ENCODE data around the gene KRTAP3-3. TPM values are rescaled to one million over a fixed set of nuclear protein-coding genes. Genes with fewer than 3 reads are reported as not detected.
"Not testable (repeated sequence)": the region's sequence is repeated elsewhere in the genome, so short reads cannot be mapped to it uniquely, and the experiment has no call there.

KRTAP3-3 gene
- total and polyA plus RNA-seq, 2 donors = 0.87 TPM; not detected in 1

DNA sequence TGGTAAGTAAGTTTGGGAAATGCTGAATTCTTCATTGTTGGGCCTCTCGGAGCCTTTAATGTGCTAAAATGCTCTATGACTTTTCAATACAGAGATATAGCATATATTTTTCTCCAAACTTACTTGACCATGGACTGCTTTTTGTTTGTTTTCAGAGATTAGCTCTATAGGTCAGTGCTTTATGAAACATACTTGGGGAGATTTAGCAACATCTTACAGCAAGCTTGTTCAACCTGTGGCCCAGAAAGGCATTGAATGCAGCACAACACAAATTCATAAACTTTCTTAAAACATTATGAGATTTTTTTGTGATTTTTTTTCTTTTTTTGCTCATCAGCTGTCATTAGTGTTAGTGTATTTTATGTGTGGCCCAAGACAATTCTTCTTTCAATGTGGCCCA lies 16.0 kb upstream of the KRTAP3-3 start:
- 100% methylated on average over 1 of the region's 1 CpG for WGBS
- no peak for DNase-seq (ENCODE audit: low read depth in 6 of 9, low spot score in 9 of 9)
- Histone ChIP-seq H3K9me3 (ENCODE audit: control insufficient read depth in 2 of 2, insufficient read depth in 1 of 2, low read length in 1 of 2) (no peaks in the 10 kb centered on the region), H3K4me1 (ENCODE audit: control insufficient read depth in 2 of 2, insufficient read depth in 2 of 2, low read length in 2 of 2) (no peaks in the 10 kb centered on the region), H3K27ac (ENCODE audit: low read depth in 1 of 2, low read length in 1 of 2) (no peak overlapping the region), H3K36me3 (ENCODE audit: control insufficient read depth in 2 of 2, insufficient read depth in 2 of 2, low read length in 1 of 2) (no peaks in the 10 kb centered on the region), H3K27me3 (ENCODE audit: control insufficient read depth in 2 of 2, insufficient read depth in 1 of 2, low read length in 1 of 2) (peaks cover 0 to 2% of the 10 kb centered on the region in 2 donors), H3K4me3 (ENCODE audit: low read length in 2 of 2) (no peak overlapping the region)

DNA sequence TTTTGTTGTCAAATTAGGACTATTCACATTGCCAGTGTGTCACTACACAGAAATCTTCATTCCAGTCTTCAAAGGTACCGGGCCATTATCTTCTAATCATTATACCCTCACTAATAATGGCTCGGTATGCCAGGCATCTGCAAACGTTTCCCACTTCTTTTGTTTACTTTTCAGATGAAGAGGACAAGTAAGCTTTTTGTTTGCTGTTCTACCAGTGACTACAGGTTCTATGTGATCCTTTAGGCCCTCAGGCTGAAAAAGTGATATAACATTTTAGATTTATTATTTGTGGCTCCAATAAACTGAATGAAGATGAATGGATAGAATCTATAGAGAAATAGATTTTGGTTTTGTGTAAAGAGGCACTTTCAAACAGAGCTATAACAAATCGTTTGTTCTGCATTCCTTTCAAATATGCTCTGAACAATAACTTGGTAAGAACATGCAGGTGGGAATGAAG lies 15.4 kb upstream of the KRTAP3-3 start:
- Histone ChIP-seq H3K4me1 (ENCODE audit: control insufficient read depth in 2 of 2, insufficient read depth in 2 of 2, low read length in 2 of 2) (no peaks in the 10 kb centered on the region), H3K4me3 (ENCODE audit: low read length in 2 of 2) (no peak overlapping the region), H3K27me3 (ENCODE audit: control insufficient read depth in 2 of 2, insufficient read depth in 1 of 2, low read length in 1 of 2) (peaks cover 0 to 5% of the 10 kb centered on the region in 2 donors), H3K36me3 (ENCODE audit: control insufficient read depth in 2 of 2, insufficient read depth in 2 of 2, low read length in 1 of 2) (no peaks in the 10 kb centered on the region), H3K27ac (ENCODE audit: low read depth in 1 of 2, low read length in 1 of 2) (no peak overlapping the region), H3K9me3 (ENCODE audit: control insufficient read depth in 2 of 2, insufficient read depth in 1 of 2, low read length in 1 of 2) (no peaks in the 10 kb centered on the region)
- DNase-seq (ENCODE audit: low read depth in 6 of 9, low spot score in 9 of 9) = no peak
- WGBS = 90% methylated on average over 4 of the region's 4 CpGs

DNA sequence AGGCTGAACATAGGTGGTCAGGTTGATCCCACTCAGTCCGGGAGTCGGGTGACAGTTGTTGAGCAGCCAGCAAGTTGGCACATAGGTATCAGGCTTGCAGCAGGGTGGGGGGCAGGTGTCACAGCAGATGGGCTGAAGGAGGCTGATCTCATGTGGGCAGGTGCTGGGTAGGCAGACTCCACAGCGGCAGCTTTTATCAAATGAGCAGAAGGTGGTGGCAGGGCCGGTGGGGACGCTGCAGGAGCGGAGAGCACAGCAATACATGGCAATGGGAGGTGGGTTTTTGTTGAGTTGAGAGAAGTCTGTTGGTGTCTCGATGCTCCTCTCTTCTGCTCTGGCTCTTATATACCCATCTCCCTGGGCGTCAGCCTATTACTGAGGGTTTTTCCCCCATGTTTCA lies 14.8 kb upstream of the KRTAP3-3 start, which contains the start of gene KRTAP3-1:
Gene KRTAP3-1 (minus strand): TSS at position 318 of the 400 bp plus-strand sequence. CDS start 54 bp downstream, at position 264.
- H3K36me3 ChIP-seq (ENCODE audit: control insufficient read depth in 2 of 2, insufficient read depth in 2 of 2, low read length in 1 of 2) = no peaks in the 10 kb centered on the region
- peaks cover 0 to 5% of the 10 kb centered on the region in 2 donors for H3K27me3 ChIP-seq (ENCODE audit: control insufficient read depth in 2 of 2, insufficient read depth in 1 of 2, low read length in 1 of 2)
- H3K27ac ChIP-seq (ENCODE audit: low read depth in 1 of 2, low read length in 1 of 2) = no peak within 1 kb of the TSS
- DNase-seq (ENCODE audit: low read depth in 6 of 9, low spot score in 9 of 9) = no peak
- no peaks in the 10 kb centered on the region for H3K9me3 ChIP-seq (ENCODE audit: control insufficient read depth in 2 of 2, insufficient read depth in 1 of 2, low read length in 1 of 2)
- no peak within 1 kb of the TSS for H3K4me3 ChIP-seq (ENCODE audit: low read length in 2 of 2)
- H3K4me1 ChIP-seq (ENCODE audit: control insufficient read depth in 2 of 2, insufficient read depth in 2 of 2, low read length in 2 of 2) = no peaks in the 10 kb centered on the region
- 98% methylated on average over 8 of the region's 8 CpGs for WGBS

DNA sequence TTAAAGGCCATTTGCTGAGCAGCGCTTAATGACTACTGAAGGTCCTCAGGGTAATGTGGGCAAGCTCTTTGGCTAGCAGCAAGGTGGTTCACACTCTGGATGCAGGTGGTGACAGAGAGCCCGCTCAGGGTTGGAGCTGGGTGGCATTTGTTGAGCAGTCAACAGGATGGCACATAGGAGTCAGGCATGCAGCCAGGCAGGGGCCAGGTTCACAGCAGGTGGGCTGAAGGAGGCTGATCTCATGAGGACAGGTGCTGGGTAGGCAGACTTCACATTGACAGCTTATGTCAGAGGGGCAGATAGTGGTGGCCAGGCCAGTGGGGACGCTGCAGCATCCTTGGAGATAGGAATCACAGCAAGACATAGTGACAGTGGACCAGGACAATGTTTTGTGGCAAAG lies 10.4 kb upstream of the KRTAP3-3 start:
- Histone ChIP-seq H3K4me1 (ENCODE audit: control insufficient read depth in 2 of 2, insufficient read depth in 2 of 2, low read length in 2 of 2) (no peaks in the 10 kb centered on the region), H3K4me3 (ENCODE audit: low read length in 2 of 2) (no peak overlapping the region), H3K36me3 (ENCODE audit: control insufficient read depth in 2 of 2, insufficient read depth in 2 of 2, low read length in 1 of 2) (no peaks in the 10 kb centered on the region), H3K9me3 (ENCODE audit: control insufficient read depth in 2 of 2, insufficient read depth in 1 of 2, low read length in 1 of 2) (no peaks in the 10 kb centered on the region), H3K27ac (ENCODE audit: low read depth in 1 of 2, low read length in 1 of 2) (no peak overlapping the region), H3K27me3 (ENCODE audit: control insufficient read depth in 2 of 2, insufficient read depth in 1 of 2, low read length in 1 of 2) (peaks cover 0 to 5% of the 10 kb centered on the region in 2 donors)
- DNase-seq (ENCODE audit: low read depth in 6 of 9, low spot score in 9 of 9) = no peak
- WGBS = 98% methylated on average over 3 of the region's 3 CpGs

DNA sequence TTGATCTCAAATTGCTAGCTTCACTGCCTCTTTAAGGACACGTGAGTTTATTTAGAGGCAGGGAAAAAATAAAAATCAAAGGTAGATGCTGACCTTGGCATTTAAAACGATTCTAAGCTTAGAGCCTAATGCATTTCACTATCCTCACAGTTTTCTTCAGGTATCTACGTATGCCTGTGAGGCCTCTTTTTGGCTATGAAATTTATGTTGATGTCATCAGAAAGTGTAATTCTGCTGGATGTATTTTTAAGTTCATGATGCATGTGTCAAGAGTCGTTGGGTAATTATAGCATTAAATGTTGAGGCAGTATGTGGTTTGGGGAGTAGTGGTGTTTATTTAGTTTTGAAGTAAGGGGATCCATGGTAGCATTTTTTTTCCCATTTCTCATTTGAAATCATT lies 10.0 kb upstream of the KRTAP3-3 start:
- H3K9me3 ChIP-seq (ENCODE audit: control insufficient read depth in 2 of 2, insufficient read depth in 1 of 2, low read length in 1 of 2) = no peaks in the 10 kb centered on the region
- no peaks in the 10 kb centered on the region for H3K4me1 ChIP-seq (ENCODE audit: control insufficient read depth in 2 of 2, insufficient read depth in 2 of 2, low read length in 2 of 2)
- peaks cover 0 to 5% of the 10 kb centered on the region in 2 donors for H3K27me3 ChIP-seq (ENCODE audit: control insufficient read depth in 2 of 2, insufficient read depth in 1 of 2, low read length in 1 of 2)
- H3K36me3 ChIP-seq (ENCODE audit: control insufficient read depth in 2 of 2, insufficient read depth in 2 of 2, low read length in 1 of 2) = no peaks in the 10 kb centered on the region
- no peak overlapping the region for H3K27ac ChIP-seq (ENCODE audit: low read depth in 1 of 2, low read length in 1 of 2)
- no peak overlapping the region for H3K4me3 ChIP-seq (ENCODE audit: low read length in 2 of 2)
- 89% methylated on average over 4 of the region's 4 CpGs for WGBS
- DNase-seq (ENCODE audit: low read depth in 6 of 9, low spot score in 9 of 9) = no peak

DNA sequence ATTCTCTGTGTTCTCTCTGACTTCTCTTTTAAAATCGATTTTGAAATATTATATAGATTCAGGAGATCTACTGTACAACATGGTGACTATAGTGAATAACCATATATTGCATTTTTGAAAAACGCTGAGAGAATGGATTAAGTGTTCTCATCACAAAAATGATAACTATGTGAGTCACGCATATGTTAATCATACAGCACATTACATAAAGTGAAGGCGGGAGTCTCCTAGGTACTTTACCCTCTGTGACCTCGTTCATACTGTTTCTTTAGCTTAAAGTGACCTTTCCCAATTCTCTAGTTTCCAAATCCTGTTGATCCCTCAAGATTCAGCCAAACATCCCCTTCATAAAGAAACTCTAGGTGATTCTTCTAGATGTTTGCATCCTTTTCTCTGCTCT lies 8.8 kb upstream of the KRTAP3-3 start:
- Histone ChIP-seq H3K27ac (ENCODE audit: low read depth in 1 of 2, low read length in 1 of 2) (no peak overlapping the region), H3K9me3 (ENCODE audit: control insufficient read depth in 2 of 2, insufficient read depth in 1 of 2, low read length in 1 of 2) (no peaks in the 10 kb centered on the region), H3K4me1 (ENCODE audit: control insufficient read depth in 2 of 2, insufficient read depth in 2 of 2, low read length in 2 of 2) (no peaks in the 10 kb centered on the region), H3K36me3 (ENCODE audit: control insufficient read depth in 2 of 2, insufficient read depth in 2 of 2, low read length in 1 of 2) (no peaks in the 10 kb centered on the region), H3K27me3 (ENCODE audit: control insufficient read depth in 2 of 2, insufficient read depth in 1 of 2, low read length in 1 of 2) (peaks cover 0 to 3% of the 10 kb centered on the region in 2 donors), H3K4me3 (ENCODE audit: low read length in 2 of 2) (no peak overlapping the region)
- 88% methylated on average over 5 of the region's 5 CpGs for WGBS
- DNase-seq (ENCODE audit: low read depth in 6 of 9, low spot score in 9 of 9) = no peak

GRCh38 chr17:41001795-41002194 lies 7.8 kb upstream of the KRTAP3-3 start:
- no peak overlapping the region for H3K27ac ChIP-seq (ENCODE audit: low read depth in 1 of 2, low read length in 1 of 2)

DNA sequence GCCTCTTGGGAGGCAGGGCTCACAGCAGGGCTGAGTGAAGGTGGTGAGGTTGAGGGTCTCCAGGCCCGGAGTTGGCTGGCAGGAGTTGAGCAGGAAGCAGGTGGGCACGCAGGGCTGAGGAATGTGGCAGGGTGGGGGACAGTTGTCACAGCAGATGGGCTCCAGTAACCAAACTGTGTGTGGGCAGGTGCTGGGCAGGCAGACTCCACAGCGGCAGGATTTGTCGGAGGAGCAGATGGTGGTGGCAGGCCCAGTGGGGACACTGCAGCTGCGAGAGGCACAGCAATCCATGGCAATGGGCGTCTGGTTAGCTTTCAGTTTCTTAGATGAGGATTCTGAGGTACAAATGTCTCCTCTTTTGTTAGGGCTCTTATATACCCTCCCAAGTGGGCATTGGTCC lies 5.6 kb upstream of the KRTAP3-3 start, which contains the start of gene KRTAP3-2:
Gene KRTAP3-2 (minus strand): TSS at position 344 of the 400 bp plus-strand sequence. CDS start 53 bp downstream, at position 291.
- H3K27me3 ChIP-seq (ENCODE audit: control insufficient read depth in 2 of 2, insufficient read depth in 1 of 2, low read length in 1 of 2); H3K9me3 ChIP-seq (ENCODE audit: control insufficient read depth in 2 of 2, insufficient read depth in 1 of 2, low read length in 1 of 2); H3K36me3 ChIP-seq (ENCODE audit: control insufficient read depth in 2 of 2, insufficient read depth in 2 of 2, low read length in 1 of 2); H3K4me1 ChIP-seq (ENCODE audit: control insufficient read depth in 2 of 2, insufficient read depth in 2 of 2, low read length in 2 of 2); DNase-seq (ENCODE audit: low read depth in 6 of 9, low spot score in 9 of 9); H3K27ac ChIP-seq (ENCODE audit: low read depth in 1 of 2, low read length in 1 of 2); H3K4me3 ChIP-seq (ENCODE audit: low read length in 2 of 2): not testable (repeated sequence)
- WGBS = 91% methylated on average over 6 of the region's 6 CpGs

More at GRCh38 chr17:41001795-41002194, 7.8 kb upstream of the KRTAP3-3 start:
- Histone ChIP-seq H3K27me3 (ENCODE audit: control insufficient read depth in 2 of 2, insufficient read depth in 1 of 2, low read length in 1 of 2) (peaks cover 0 to 5% of the 10 kb centered on the region in 2 donors), H3K9me3 (ENCODE audit: control insufficient read depth in 2 of 2, insufficient read depth in 1 of 2, low read length in 1 of 2) (no peaks in the 10 kb centered on the region), H3K36me3 (ENCODE audit: control insufficient read depth in 2 of 2, insufficient read depth in 2 of 2, low read length in 1 of 2) (no peaks in the 10 kb centered on the region), H3K4me3 (ENCODE audit: low read length in 2 of 2) (no peak overlapping the region), H3K4me1 (ENCODE audit: control insufficient read depth in 2 of 2, insufficient read depth in 2 of 2, low read length in 2 of 2) (no peaks in the 10 kb centered on the region)
- WGBS = 86% methylated on average over 4 of the region's 4 CpGs
- DNase-seq (ENCODE audit: low read depth in 6 of 9, low spot score in 9 of 9) = no peak

GRCh38 chr17:40997361-40997760 lies 3.4 kb upstream of the KRTAP3-3 start:
- Histone ChIP-seq H3K27me3 (ENCODE audit: control insufficient read depth in 2 of 2, insufficient read depth in 1 of 2, low read length in 1 of 2) (peaks cover 0 to 2% of the 10 kb centered on the region in 2 donors), H3K9me3 (ENCODE audit: control insufficient read depth in 2 of 2, insufficient read depth in 1 of 2, low read length in 1 of 2) (no peaks in the 10 kb centered on the region), H3K27ac (ENCODE audit: low read depth in 1 of 2, low read length in 1 of 2) (no peak overlapping the region), H3K36me3 (ENCODE audit: control insufficient read depth in 2 of 2, insufficient read depth in 2 of 2, low read length in 1 of 2) (no peaks in the 10 kb centered on the region), H3K4me3 (ENCODE audit: low read length in 2 of 2) (no peak overlapping the region), H3K4me1 (ENCODE audit: control insufficient read depth in 2 of 2, insufficient read depth in 2 of 2, low read length in 2 of 2) (no peaks in the 10 kb centered on the region)
- DNase-seq (ENCODE audit: low read depth in 6 of 9, low spot score in 9 of 9) = no peak
- 91% methylated on average over 2 of the region's 2 CpGs for WGBS
